Muscle of leg (tissue), 11 donors: ENCODE data around the gene CHRNA7. TPM values are rescaled to one million over a fixed set of nuclear protein-coding genes. Genes with fewer than 3 reads are reported as not detected.

Experiments used
- DNase-seq: peaks from one replicate; pipeline ENCODE4 v3.0.0; 2013
- H3K27ac ChIP-seq: one replicate; pipeline ENCODE4 v1.5.1; 2013; ENCODE audit warnings: mild to moderate bottlenecking, low read length, control low read depth
- H3K27me3 ChIP-seq: one replicate; pipeline ENCODE4 v1.6.1; 2013; ENCODE audit warnings: low read length; ENCODE audit not compliant: control insufficient read depth, insufficient read depth
- H3K36me3 ChIP-seq: one replicate; pipeline ENCODE4 v1.6.1; 2013; ENCODE audit warnings: low read length; ENCODE audit not compliant: control insufficient read depth, insufficient read depth
- H3K4me1 ChIP-seq: one replicate; pipeline ENCODE4 v1.6.1; 2013; ENCODE audit warnings: low read length; ENCODE audit not compliant: control insufficient read depth, insufficient read depth
- H3K4me3 ChIP-seq: one replicate; pipeline ENCODE4 v1.5.1; 2013; ENCODE audit warnings: low read length, control low read depth
- H3K9me3 ChIP-seq: replicated peaks from 2 replicates; pipeline ENCODE4 v1.6.1; 2013; ENCODE audit warnings: low read depth, low read length; ENCODE audit not compliant: control insufficient read depth
- WGBS: methylation state at CpG from one replicate; pipeline ENCODE4 v1.1.5; 2013; ENCODE audit warnings: missing lambda C conversion rate; ENCODE audit not compliant: insufficient coverage; 5-methylcytosine and 5-hydroxymethylcytosine counted together
- polyA plus RNA-seq, 8 donors: library from polyadenylated mRNA; unstranded; fragments of 120-200 nt; gene quantifications; one replicate each; pipeline versions ENCODE4 v1.2.1 to v1.2.3, GENCODE V29; 2013; ENCODE audit warnings: inconsistent platforms in 1 of 8, low replicate concordance in 1 of 8; ENCODE audit not compliant: insufficient read length in 8 of 8, insufficient read depth in 1 of 8
- total RNA-seq: library from RNA; stranded (reverse); fragments of 120-200 nt; gene quantifications from one replicate; pipeline ENCODE4 v1.2.4, GENCODE V29; 2013

CHRNA7 gene
- total and polyA plus RNA-seq, 9 donors, result 0.84 to 4.1 (median 1.9) TPM

DNA sequence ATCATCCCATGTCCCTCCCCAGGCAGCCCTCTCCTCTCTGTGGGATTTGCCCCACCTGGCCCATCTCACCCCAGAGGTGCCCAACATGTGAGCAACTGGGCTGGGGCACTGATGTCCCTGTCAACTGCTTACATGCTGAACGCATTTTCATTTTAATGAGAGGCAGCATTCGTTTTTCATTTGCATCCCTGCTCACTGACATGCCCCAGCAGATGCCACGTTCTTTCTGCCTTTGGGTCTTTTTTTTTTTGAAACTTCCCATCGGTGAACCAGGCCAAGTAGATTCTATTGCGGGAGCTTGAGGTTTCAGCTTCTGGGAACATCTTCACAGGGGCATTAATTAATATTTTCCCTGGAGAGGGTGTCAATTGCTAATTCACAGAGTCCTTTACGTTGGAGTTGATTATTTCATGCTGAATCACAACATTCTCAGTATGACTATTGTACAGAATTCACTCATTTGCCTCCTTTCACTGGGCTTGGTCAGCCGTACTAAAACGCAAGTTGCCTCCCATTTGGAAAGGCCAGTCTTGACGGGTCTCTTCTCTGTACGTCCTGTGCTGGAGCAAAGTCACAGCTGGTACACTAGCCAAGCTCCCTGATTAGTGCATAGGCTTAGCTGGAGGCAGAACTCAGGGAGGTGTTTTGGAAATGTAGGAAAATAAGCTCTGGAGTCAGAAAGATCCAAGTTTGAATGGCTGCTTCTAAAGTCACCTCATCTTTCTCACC is 69.8 kb downstream of the CHRNA7 start:
- no peak overlapping the region for H3K27ac ChIP-seq
- H3K4me1 ChIP-seq, result peaks cover 7% of the 10 kb centered on the region
- H3K36me3 ChIP-seq, result no peaks in the 10 kb centered on the region
- no peaks in the 10 kb centered on the region for H3K9me3 ChIP-seq
- 67% methylated on average over 5 of the region's 10 CpGs for WGBS
- no peak for DNase-seq
- no peak overlapping the region for H3K4me3 ChIP-seq
- no peaks in the 10 kb centered on the region for H3K27me3 ChIP-seq

GRCh38 chr15:32104061-32104995 is 74.0 kb downstream of the CHRNA7 start:
- no peak for DNase-seq
- Histone ChIP-seq H3K36me3 (no peaks in the 10 kb centered on the region), H3K4me3 (no peak overlapping the region), H3K27ac (no peak overlapping the region), H3K27me3 (peaks cover 2% of the 10 kb centered on the region), H3K4me1 (peaks cover 9% of the 10 kb centered on the region), H3K9me3 (no peaks in the 10 kb centered on the region)
- WGBS, result 65% methylated on average over 13 of the region's 18 CpGs

- no peaks in the 10 kb centered on the region for H3K9me3 ChIP-seq
- peak; percentile 16 for DNase-seq
- 73% methylated on average over 9 of the region's 11 CpGs for WGBS
- H3K4me1 ChIP-seq, result peaks cover 7% of the 10 kb centered on the region
- peaks cover 2% of the 10 kb centered on the region for H3K27me3 ChIP-seq
- no peak overlapping the region for H3K27ac ChIP-seq
- no peak overlapping the region for H3K4me3 ChIP-seq
- no peaks in the 10 kb centered on the region for H3K36me3 ChIP-seq
These were observed 75.2 kb downstream of the CHRNA7 start for GRCh38 chr15:32105258-32106241.

DNA sequence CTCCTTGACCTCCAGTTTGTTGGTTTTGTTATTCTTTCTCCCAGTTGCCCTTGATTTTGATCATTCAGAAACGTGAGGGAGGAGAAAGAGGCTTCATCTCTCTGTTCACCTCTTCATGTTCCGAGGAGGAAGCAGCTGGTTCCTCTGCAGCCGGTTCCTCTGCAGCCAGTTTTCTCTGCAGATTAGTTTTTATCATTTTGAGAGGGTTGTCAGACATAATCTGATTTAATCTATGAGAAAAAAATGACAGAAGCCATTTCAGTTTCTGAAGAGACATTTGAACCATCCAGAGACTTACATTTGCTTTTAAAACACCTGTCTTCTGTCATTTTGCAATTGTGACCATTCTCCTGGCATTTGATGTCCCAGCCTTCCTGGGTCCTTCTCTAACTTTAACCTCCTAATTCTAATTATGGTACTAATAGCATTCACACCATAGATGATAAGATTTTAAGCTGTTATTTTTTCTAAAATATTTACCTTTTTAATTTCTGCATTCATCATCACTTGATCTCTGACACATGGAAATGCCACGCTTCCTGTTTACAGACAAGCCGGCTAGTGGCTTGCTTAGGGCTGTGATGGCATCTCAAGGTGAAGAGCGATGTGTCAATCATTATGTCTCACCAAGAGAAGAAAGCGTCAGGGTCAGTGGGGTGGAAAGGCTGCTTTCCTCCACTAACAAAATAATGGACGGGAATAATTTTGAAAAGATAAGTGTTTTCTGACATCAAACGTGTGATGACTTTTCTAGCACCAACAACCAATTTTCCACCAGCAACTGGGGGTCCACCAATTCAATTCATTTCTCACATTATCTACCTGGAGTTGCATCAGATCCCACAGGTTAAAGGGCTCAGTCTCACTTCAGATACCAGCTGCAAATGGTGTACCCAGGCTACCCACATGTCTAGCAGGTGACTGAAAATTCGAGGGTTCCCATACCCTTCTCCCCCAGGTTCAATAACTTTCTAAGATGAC is 76.4 kb downstream of the CHRNA7 start:
- DNase-seq, result no peak

GRCh38 chr15:32107477-32108080 is 77.3 kb downstream of the CHRNA7 start:
- Histone ChIP-seq H3K27me3 (peaks cover 2% of the 10 kb centered on the region), H3K9me3 (no peaks in the 10 kb centered on the region), H3K4me3 (no peak overlapping the region), H3K27ac (no peak overlapping the region), H3K4me1 (peaks cover 7% of the 10 kb centered on the region), H3K36me3 (no peaks in the 10 kb centered on the region)
- no peak for DNase-seq
- 93% methylated on average over 8 of the region's 13 CpGs for WGBS

More for the DNA sequence above, 76.4 kb downstream of the CHRNA7 start:
- Histone ChIP-seq H3K36me3 (no peaks in the 10 kb centered on the region), H3K4me3 (no peak overlapping the region), H3K27ac (no peak overlapping the region), H3K4me1 (peaks cover 7% of the 10 kb centered on the region), H3K27me3 (peaks cover 2% of the 10 kb centered on the region), H3K9me3 (no peaks in the 10 kb centered on the region)
- 64% methylated on average over 4 of the region's 10 CpGs for WGBS

DNA sequence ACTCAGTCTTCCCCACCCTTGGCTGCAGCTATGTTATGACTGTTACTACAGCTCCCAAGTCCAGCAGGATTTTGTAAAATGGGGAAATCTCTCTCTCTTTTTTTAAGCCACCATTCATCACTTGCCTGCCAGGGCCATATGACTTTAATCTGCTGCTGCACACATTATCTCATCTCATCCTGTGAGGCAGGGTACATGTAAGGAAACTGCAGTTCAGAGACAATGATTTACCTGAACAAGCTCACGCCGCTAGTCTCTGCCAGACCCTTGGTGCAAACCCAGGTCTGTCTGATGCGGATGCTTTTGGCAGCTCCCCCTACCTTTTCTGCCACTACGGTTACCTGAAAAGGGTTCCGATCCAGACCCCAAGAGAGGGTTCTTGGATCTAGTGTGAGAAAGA is 78.3 kb downstream of the CHRNA7 start:
- 80% methylated on average over 2 of the region's 5 CpGs for WGBS
- H3K9me3 ChIP-seq, result no peaks in the 10 kb centered on the region
- peaks cover 2% of the 10 kb centered on the region for H3K27me3 ChIP-seq
- no peak for DNase-seq
- H3K4me3 ChIP-seq, result no peak overlapping the region
- peaks cover 7% of the 10 kb centered on the region for H3K4me1 ChIP-seq
- H3K27ac ChIP-seq, result no peak overlapping the region
- no peaks in the 10 kb centered on the region for H3K36me3 ChIP-seq

DNA sequence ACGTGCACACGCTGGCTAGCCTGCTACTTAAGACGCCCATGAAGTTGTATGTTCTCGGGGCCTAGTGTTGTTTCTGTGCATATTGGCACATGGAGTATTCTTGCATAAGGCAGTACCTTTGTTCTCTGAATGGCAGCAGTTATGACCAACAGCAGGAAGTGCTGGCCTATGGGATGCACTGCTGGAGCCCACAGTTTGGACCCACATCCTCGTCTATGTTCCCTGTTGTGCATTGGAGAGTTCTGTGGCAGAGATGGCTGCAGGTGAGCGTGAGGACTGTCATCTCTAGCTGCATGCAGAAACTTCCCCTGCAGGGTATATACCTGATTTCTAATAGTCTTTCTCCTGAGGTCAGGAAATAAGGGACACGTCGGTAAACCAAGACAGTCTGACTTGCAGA is 81.8 kb downstream of the CHRNA7 start:
- Histone ChIP-seq H3K9me3 (no peaks in the 10 kb centered on the region), H3K27ac (no peak overlapping the region), H3K27me3 (peaks cover 2% of the 10 kb centered on the region), H3K4me3 (no peak overlapping the region), H3K4me1 (no peaks in the 10 kb centered on the region), H3K36me3 (no peaks in the 10 kb centered on the region)
- WGBS, result 55% methylated on average over 4 of the region's 8 CpGs
- DNase-seq, result peak; percentile 14

- Histone ChIP-seq H3K9me3 (no peaks in the 10 kb centered on the region), H3K36me3 (no peaks in the 10 kb centered on the region), H3K27me3 (no peaks in the 10 kb centered on the region), H3K4me1 (no peaks in the 10 kb centered on the region), H3K27ac (no peak overlapping the region), H3K4me3 (no peak overlapping the region)
- WGBS, result 80% methylated on average over 4 of the region's 8 CpGs
- DNase-seq, result no peak
These were observed 82.9 kb downstream of the CHRNA7 start for GRCh38 chr15:32113224-32113623.
